IPS DF 6.9 (cell line): ENCODE measurements around the gene METTL8.
"Not testable (repeated sequence)": the region's sequence is repeated elsewhere in the genome, so short reads cannot be mapped to it uniquely, and the experiment has no call there.

ENCODE experiments used
- DNase-seq: peaks from one replicate; pipeline ENCODE4 v3.0.0-alpha.2; 2013; ENCODE audit warnings: low read depth, low spot score
- H3K27ac ChIP-seq: one replicate; pipeline ENCODE4 v1.5.1; 2013; ENCODE audit warnings: low read length, control low read depth
- H3K27me3 ChIP-seq: 2 replicates; pipeline ENCODE4 v1.6.1; 2013; ENCODE audit warnings: mild to moderate bottlenecking, low read length; ENCODE audit not compliant: control insufficient read depth, insufficient read depth
- H3K36me3 ChIP-seq: 2 replicates; pipeline ENCODE4 v1.6.1; 2013; ENCODE audit warnings: low read length; ENCODE audit not compliant: control insufficient read depth, insufficient read depth
- H3K4me1 ChIP-seq: 2 replicates; pipeline ENCODE4 v1.6.1; 2013; ENCODE audit warnings: low read length; ENCODE audit not compliant: control insufficient read depth, insufficient read depth
- H3K4me3 ChIP-seq: 2 replicates; pipeline ENCODE4 v1.5.1; 2013; ENCODE audit warnings: mild to moderate bottlenecking, low read length
- H3K9me3 ChIP-seq: 2 replicates; pipeline ENCODE4 v1.6.1; 2013; ENCODE audit warnings: low read length, inconsistent platforms; ENCODE audit not compliant: control insufficient read depth, insufficient read depth
- WGBS: extraction: QIAGEN DNeasy Blood & Tissue Kit; methylation state at CpG from one replicate; pipeline ENCODE4 v1.1.7; 2013; ENCODE audit warnings: mixed read lengths, missing lambda C conversion rate; ENCODE audit not compliant: insufficient read length, insufficient coverage; 5-methylcytosine and 5-hydroxymethylcytosine counted together

Gene METTL8

DNA sequence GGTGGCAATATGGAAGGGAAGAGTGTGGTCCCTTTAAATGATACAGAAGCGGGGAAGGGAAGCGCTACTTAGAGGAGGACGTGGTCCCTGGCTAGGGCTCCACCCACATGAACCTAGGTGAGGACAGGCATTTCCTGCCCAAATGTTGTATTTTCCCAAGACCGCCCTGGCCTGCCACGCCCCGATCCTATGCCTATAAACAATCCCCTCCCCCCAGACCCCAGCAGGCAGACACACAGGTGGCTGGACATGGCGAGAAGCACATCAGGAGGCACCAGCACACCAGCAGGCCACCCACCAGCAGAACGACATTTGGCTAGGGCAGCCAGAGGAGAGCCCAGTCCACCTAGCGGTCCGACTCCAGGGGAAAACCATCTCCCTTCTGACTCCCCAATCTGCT is 47.2 kb downstream of the METTL8 start:
- Histone ChIP-seq H3K27me3 (no peaks in the 10 kb centered on the region), H3K27ac (no peak overlapping the region), H3K9me3 (no peaks in the 10 kb centered on the region), H3K4me1 (peaks cover 4% of the 10 kb centered on the region; the same call in 1 of the 2 replicates), H3K4me3 (no peak overlapping the region), H3K36me3 (no peaks in the 10 kb centered on the region; the same call in 1 of the 2 replicates)
- no peak for DNase-seq
- WGBS, result no CpG with 5 or more reads among the region's 10 CpGs

DNA sequence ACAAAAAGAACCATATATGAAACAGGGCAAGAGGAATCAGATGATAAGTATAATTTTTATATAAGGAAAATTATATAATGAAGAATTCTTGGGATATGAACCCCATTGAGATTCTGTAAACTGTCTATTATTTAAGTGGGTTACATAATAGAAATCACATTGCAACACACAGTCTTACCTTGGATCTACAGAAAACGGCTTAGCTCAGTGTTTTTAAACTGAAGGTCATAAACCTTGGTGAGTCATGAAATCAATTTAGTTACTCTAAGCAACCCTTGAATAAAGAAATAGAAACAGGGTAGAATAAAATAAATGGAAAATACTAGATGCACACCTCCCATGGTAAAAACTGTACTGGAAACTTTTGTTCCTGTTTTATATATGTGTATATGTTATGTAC is 50.7 kb downstream of the METTL8 start:
- Histone ChIP-seq H3K4me3 (no peak overlapping the region), H3K27ac (no peak overlapping the region), H3K9me3 (no peaks in the 10 kb centered on the region), H3K36me3 (no peaks in the 10 kb centered on the region), H3K4me1 (peaks cover 4% of the 10 kb centered on the region; the same call in 1 of the 2 replicates), H3K27me3 (no peaks in the 10 kb centered on the region)
- no peak for DNase-seq
- WGBS, result no CpG with 5 or more reads among the region's 1 CpG

DNA sequence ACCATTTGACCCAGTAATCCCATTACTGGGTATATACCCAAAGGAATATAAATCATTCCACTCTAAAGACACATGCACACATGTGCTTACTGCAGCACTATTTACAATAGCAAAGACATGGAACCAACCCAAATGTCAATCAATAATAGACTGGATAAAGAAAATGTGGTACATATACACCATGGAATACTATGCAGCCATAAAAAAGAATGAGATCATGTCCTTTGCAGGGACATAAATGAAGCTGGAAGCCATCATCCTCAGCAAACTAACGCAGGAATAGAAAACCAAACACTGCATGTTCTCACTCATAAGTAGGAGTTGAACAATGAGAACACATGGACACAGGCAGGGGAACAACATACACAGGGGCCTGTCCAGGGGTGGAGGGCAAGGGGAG is 51.6 kb downstream of the METTL8 start:
- H3K9me3 ChIP-seq, DNase-seq, H3K27me3 ChIP-seq, H3K4me3 ChIP-seq, H3K4me1 ChIP-seq, H3K27ac ChIP-seq, H3K36me3 ChIP-seq: not testable (repeated sequence)
- no CpG with 5 or more reads among the region's 1 CpG for WGBS

DNA sequence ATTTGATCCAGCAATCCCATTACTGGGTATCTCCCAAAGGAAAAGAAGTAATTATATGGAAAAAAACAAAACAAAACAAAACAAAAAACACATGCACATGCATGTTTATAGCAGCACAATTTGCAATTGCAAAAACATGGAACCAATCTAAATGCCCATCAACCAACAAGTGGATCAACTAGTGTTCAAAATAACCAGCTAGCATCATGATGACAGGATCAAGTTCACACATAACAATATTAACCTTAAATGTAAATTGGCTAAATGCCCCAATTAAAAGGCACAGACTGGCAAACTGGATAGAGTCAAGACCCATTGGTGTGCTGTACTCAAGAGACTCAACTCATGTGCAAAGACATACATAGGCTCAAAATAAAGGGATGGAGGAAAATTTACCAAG is 55.9 kb downstream of the METTL8 start:
- not testable (repeated sequence) for H3K9me3 ChIP-seq, H3K27me3 ChIP-seq, H3K27ac ChIP-seq, H3K4me3 ChIP-seq, DNase-seq, H3K4me1 ChIP-seq, H3K36me3 ChIP-seq

DNA sequence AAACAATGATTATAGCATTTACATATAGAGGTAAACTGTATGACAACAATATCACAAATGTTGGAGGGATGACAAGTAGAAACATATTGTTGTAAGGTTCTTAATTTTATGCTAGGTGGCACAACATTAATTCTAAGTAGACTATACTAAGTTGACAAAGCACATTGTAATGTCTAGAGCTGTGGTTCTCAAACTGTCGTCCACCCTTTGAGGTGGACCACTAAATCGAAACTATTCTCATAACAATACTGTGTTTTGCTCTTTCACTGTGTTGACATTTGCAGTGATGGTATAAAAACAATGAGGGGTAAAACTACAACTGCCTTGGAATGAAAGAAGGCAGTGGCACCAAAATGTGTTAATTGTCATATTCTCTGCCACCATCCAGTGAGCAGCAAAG is 66.1 kb downstream of the METTL8 start:
- no peak for DNase-seq
- no CpG with 5 or more reads among the region's 2 CpGs for WGBS

DNA sequence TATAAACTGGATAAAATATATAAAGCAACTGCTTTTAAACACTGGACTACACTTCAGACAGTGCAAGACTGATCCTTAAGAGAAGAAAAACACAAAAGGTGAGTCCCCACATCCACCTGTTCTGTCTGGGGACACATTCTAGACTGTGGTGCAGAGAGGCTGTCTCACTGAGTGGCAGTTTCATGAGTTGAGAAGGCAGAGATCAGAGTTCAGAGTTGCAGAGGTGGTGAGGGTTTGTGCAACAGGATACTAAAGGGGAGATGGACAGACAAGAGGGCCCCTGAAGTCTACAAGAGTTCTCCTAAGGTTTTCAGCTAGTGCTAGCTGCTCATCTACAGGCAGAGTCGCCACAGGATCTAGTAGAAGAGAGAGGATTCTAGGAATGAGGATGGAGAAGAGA is 68.0 kb downstream of the METTL8 start:
- H3K27ac ChIP-seq, result no peak overlapping the region
- no peaks in the 10 kb centered on the region for H3K36me3 ChIP-seq
- no peak for DNase-seq

More for the DNA sequence above, 66.1 kb downstream of the METTL8 start:
- H3K27me3 ChIP-seq, result no peaks in the 10 kb centered on the region
- no peaks in the 10 kb centered on the region for H3K4me1 ChIP-seq
- no peaks in the 10 kb centered on the region for H3K36me3 ChIP-seq
- H3K4me3 ChIP-seq, result no peak overlapping the region
- no peaks in the 10 kb centered on the region for H3K9me3 ChIP-seq
- no peak overlapping the region for H3K27ac ChIP-seq

DNA sequence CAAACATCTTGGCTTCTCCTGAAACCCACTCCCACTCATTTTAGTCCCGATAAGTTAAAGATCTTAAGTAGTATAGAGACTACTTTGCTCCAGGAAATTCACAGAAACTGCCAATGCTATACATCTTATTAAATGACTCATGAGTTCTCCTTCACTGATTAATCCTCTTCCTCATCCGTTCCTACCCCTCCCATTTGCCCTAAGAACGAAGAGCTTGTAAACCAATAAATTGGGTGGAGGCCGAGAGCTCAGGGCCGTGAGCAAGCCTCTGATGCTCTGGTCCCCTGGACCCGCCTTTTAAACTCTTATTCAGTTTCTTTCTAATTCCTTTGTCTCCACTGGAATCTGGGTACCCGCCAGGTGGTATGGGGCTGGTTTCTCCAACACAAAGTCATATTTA is 68.6 kb downstream of the METTL8 start:
- no peak overlapping the region for H3K27ac ChIP-seq
- H3K9me3 ChIP-seq, result no peaks in the 10 kb centered on the region
- no CpG with 5 or more reads among the region's 7 CpGs for WGBS
- H3K4me3 ChIP-seq, result no peak overlapping the region
- H3K36me3 ChIP-seq, result no peaks in the 10 kb centered on the region
- no peaks in the 10 kb centered on the region for H3K4me1 ChIP-seq
- H3K27me3 ChIP-seq, result no peaks in the 10 kb centered on the region
- DNase-seq, result no peak

More for the DNA sequence above, 68.0 kb downstream of the METTL8 start:
- H3K9me3 ChIP-seq, result no peaks in the 10 kb centered on the region
- H3K4me1 ChIP-seq, result no peaks in the 10 kb centered on the region
- no peak overlapping the region for H3K4me3 ChIP-seq
- no CpG with 5 or more reads among the region's 1 CpG for WGBS
- H3K27me3 ChIP-seq, result no peaks in the 10 kb centered on the region

DNA sequence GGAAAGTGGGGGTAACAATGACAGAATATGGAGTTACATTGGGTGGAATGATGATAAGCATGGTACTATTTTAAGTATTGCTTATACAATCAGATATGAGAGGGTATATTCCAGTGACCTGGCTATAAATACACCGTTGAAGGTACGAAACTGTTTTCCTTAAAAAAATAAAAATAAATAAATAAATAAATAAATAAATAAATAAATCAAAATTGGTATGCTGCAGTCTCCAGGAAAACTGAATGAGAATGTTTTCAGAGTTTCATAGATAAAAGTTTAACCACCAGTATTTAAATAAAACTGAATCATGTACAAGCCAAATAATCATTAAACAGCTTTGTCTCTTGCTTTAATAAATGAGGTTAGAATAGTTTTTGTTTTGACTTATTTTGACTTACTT is 71.4 kb downstream of the METTL8 start:
- DNase-seq, result no peak

DNA sequence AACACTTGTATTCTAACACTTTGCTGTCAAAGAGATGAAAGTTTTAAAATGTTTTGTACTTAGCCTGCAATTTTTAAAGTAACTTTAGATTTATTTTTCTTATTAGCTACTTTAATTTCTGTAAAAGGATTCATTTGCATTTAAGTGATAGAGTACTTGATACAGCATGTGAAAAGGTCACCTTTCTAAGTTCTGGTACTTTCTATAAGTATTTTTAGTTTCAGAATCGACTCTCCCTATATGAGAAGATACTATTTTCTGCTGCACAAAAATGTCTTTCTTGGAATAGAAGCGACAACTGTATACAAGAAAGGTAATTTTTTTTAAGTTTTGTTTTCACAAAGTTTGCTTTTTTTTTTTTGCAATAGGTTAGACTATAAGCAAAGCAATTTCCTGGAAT is 72.9 kb downstream of the METTL8 start:
- no peaks in the 10 kb centered on the region for H3K4me1 ChIP-seq
- H3K36me3 ChIP-seq, result no peaks in the 10 kb centered on the region
- no peak overlapping the region for H3K4me3 ChIP-seq
- WGBS, result no CpG with 5 or more reads among the region's 2 CpGs
- DNase-seq, result no peak
- H3K9me3 ChIP-seq, result no peaks in the 10 kb centered on the region; the same call in 1 of the 2 replicates
- no peak overlapping the region for H3K27ac ChIP-seq
- H3K27me3 ChIP-seq, result no peaks in the 10 kb centered on the region

More for the DNA sequence above, 71.4 kb downstream of the METTL8 start:
- Histone ChIP-seq H3K9me3 (no peaks in the 10 kb centered on the region), H3K4me1 (no peaks in the 10 kb centered on the region), H3K36me3 (no peaks in the 10 kb centered on the region), H3K27ac (no peak overlapping the region), H3K27me3 (no peaks in the 10 kb centered on the region), H3K4me3 (no peak overlapping the region)
- no CpG with 5 or more reads among the region's 2 CpGs for WGBS

DNA sequence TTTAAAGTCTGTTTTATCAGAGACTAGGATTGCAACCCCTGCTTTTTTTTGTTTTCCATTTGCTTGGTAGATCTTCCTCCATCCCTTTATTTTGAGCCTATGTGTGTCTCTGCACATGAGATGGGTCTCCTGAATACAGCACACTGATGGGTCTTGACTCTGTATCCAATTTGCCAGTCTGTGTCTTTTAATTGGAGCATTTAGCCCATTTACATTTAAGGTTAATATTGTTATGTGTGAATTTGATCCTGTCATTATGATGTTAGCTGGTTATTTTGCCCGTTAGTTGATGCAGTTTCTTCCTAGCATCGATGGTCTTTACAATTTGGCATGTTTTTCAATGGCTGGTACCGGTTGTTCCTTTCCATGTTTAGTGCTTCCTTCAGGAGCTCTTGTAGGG is 80.0 kb downstream of the METTL8 start:
- no CpG with 5 or more reads among the region's 3 CpGs for WGBS
- H3K27ac ChIP-seq, H3K4me3 ChIP-seq, H3K4me1 ChIP-seq, DNase-seq, H3K9me3 ChIP-seq, H3K36me3 ChIP-seq, H3K27me3 ChIP-seq: not testable (repeated sequence)

DNA sequence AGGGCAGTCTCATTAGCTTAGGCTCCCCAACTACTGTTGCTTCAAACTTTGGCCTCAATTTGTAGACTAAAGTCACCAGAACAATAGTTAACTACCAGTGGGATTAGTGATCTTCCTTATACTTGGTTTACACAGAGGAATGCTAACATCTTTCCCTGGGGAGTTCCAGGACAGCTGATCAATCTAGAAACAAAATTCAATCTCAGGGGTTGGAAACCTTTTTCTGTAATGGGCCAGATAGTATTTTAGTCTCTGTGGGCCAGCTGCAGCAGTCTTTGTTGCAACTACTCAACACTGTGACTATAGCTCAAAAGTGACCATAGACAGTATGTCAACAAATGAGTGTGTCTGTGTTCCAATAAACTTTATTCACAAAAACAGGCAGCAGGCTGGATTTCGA is 85.7 kb downstream of the METTL8 start:
- no peak overlapping the region for H3K4me3 ChIP-seq
- H3K9me3 ChIP-seq, result no peaks in the 10 kb centered on the region
- H3K36me3 ChIP-seq, result no peaks in the 10 kb centered on the region
- no peaks in the 10 kb centered on the region for H3K27me3 ChIP-seq
- H3K4me1 ChIP-seq, result no peaks in the 10 kb centered on the region
- no CpG with 5 or more reads among the region's 1 CpG for WGBS
- H3K27ac ChIP-seq, result no peak overlapping the region
- DNase-seq, result no peak
